ENCODE results near the gene TSPAN5.

TSPAN5 gene

DNA sequence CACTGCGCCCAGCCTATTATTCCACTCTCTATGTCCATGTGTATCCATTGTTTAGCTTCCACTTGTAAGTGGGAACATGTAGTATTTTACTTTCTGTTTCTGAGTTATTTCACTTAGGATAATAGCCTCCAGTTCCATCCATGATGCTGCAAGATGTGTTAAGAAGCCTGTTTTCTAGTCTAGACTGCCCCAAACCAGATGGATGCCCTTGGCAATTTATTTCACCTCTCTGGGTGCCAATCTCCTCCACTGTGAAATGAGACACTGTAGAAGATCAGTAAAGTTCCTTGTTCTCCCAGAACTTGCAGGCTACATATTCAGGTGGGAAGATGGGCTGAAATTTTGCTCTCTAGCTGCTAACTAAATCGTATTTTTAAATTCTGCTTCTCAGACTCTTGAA lies 72.8 kb downstream of the TSPAN5 start:
- no peak for DNase-seq (ENCODE audit: low spot score)

DNA sequence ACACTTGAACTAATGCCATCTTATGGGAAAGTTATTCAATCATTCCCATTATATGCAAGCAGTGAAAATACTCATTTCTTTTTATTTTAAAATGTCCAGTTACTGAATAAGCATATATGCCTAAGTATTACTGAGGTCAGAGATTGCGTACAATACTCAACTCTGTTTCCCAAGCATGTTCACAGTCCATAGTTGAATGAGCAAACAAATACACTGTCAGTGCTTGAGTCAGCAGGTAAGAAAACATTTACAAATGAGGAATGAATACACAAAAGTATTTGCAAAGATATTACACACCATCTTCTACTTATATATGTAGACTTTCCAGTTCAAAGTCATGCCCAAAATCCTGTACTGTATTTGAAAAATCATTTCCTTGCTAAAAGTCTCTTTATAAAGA lies 74.1 kb downstream of the TSPAN5 start:
- DNase-seq (ENCODE audit: low spot score): no peak

DNA sequence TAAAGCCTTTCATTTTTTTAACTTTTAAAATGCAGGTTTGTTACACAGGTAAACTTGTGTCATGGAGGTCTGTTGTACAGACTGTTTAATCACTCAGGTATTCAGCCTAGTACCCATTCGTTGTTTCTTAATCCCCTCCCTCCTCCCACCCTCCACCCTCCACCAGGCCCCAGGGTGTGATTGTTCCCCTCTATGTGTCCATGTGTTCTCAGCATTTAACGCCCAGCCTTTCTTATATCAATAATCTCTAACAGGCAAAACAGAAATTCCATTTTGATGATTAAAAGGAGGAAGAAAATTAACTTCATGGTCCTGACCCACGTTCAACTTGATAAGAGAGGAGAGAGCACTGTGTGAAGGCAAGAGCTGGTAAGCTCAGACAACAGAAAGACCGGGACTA lies 75.1 kb downstream of the TSPAN5 start:
- DNase-seq (ENCODE audit: low spot score): no peak

DNA sequence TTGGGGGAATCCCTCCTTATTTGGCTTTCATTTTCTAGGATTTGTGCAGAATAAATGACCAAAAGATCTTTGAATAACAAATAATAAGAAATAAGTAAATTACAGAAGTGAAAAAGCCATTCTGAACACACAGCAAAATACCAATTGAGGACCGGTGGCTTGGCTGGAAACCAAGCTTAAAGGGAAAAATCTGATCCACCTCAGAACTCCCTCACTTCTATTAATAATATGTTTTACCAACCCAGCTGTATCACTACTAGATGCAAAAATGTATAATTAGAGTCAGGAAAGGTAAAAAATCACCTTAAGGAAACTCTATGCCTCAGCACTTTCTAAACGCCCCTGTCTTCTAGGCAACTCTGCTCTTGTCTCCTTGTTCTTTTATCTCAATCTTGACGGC lies 77.3 kb downstream of the TSPAN5 start:
- DNase-seq (ENCODE audit: low spot score): no peak

DNA sequence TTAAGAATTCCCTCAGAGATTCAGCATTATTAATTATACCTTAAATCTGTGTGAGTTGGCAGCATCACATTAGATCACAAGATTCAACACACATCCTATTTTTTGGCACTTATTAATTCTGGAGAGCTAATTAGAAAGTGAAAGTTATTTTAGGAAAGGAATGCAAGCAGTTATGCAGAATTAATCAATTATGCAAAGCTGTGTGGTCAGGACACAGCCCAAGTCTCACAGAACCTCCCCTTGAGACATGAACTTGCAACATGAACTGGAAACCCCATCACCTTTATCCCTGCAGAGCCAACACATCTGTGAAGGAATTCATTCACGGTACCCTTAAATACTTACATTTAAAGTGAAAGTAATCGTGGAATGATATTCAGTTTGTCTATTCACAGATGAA lies 80.5 kb downstream of the TSPAN5 start:
- DNase-seq (ENCODE audit: low spot score): no peak

DNA sequence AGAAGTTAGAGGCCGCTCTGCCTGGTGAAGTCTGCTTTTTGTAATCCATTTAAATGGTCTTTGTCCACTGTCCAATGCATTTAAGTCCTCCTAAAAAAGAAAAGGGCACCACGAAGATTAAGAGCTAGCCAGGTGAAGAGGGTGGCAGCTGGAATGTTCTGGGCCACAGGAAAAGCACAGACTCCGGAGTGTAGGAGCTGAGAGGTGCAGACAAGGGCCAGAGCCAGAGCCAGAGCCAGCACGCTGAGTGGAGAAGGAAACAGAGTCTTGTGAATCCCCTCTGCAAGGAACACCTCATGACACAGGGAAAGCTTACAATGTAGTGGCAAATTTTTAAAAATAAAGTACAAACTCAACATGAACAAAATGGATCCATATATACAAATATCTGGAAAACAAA lies 83.6 kb downstream of the TSPAN5 start:
- no peak for DNase-seq (ENCODE audit: low spot score)

DNA sequence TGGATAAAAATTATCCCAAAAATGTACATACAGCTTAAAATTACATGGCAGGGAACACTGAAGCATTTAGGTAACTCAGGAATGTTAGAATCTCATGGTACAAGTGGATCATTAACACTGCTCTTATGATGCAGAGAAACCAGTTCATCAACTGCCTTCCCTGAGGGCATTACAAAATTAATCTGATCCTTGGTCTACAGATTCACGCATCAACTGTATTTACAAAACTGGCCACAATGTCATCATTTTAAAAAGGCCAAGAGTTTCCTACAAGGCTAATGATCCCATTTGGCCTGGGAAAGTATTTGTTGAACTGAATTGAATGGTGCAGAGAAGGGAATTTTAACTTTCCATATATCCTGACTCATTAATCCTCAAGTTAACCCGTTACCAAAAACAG lies 84.6 kb downstream of the TSPAN5 start:
- DNase-seq (ENCODE audit: low spot score): no peak

DNA sequence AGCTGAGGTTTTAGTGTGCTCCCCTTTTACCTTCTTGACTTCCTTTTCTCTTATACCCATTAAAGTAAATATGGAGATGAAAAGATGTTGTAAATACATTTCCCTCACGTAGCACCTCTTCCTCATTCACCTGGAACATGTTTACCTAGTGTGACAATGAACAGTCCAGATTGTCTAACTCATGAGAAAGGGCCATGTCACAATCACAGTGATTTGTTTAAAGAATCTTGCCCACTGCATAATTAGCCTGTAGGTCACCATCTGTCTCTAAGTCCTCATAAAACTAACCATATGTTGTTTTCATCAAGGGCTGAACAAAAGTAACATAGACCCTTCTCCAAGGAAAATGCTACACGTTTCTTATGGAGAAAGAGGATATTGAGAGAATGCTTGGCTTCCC lies 85.7 kb downstream of the TSPAN5 start:
- no peak for DNase-seq (ENCODE audit: low spot score)

DNA sequence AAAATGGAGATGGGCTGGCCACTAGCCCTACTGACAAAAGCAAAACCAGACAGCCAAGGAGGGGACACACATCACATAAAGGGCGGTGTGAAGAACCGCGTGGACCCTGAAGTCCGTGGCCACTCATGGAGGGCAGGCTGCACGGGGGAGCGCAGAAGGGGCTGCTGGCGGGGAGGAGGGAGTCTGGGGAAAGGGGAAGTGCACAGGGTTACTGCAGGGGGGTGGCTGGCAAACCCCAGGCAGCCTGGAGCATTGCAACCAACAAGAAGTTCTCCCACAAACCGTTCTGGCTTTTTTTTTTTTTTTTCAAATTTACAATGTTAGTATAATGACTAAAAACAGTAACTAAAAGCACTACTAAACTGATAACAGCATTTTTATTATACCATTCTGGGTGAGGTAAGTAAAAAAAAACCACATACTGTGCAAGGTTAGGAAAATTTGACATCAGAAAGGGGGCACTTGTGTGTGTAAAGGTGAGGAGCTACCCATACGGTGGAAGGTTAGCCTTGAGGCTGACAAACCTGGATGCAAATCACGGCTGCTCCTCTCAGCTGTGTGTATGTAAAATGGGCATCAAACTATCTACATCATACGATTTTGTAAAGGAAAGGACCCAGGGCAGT lies 87.1 kb downstream of the TSPAN5 start:
- no peak for DNase-seq (ENCODE audit: low spot score)

DNA sequence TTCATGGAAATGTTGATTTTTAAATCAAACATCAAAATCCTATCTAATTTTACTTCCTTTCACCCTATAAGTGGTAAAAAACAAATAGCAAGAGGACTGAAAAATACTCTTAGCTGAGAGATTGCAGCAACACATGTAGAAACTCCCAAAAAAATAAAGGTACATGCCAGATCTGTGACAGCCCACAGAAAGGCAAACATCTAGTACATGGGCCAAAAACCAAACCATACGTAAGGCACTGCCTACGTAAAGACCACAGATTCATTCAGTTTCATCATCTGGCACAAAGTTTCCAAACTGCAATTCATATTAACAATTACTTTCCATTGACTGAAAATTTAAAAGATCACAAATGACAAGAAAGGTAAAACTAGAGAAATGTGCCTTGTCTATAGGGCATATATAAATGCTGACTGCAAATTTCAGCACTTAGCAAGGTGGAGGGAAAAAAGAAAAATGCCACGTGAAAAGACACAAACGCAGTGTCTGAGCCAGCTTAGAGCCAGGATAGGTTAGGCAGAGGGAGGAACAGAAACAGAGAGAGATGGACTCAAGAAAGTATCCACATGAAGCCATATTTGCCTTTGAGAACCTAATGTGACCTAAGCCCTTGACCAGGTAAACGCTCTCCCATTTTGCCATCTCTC lies 88.1 kb downstream of the TSPAN5 start:
- DNase-seq (ENCODE audit: low spot score): no peak

DNA sequence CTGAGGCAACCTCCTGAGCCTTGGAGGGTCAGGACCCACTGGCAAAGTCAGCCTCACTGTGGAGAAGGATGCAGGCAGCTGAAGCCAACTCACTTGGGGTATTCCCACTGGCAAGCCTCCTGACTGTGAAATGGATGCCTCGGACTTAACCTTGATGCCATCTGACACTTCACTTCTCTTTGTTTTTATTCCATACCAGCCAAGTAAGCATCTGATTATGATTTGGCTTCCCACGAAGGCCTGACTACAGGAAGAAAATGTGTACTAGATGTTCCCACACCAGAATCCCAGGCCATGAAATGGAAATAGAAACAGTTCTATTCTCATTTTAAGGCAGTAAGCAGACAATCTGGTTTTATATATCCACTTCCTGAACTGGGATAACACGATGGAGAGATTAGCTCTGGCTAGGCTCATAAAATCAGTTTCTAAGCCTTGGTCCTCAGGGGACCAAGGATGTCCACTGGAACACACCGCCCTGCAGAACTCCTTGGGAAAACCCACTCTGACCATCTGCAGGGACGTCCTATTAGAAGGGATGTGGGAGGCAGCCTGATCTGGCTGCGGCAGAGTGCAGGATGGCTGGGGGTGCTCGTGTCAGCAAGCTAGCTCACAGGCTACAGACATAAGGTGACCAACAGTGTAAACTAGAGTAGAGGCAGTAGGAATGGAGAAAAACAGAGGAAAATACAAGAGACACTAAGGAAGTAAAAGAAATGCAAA lies 89.3 kb downstream of the TSPAN5 start:
- no peak for DNase-seq (ENCODE audit: low spot score)

DNA sequence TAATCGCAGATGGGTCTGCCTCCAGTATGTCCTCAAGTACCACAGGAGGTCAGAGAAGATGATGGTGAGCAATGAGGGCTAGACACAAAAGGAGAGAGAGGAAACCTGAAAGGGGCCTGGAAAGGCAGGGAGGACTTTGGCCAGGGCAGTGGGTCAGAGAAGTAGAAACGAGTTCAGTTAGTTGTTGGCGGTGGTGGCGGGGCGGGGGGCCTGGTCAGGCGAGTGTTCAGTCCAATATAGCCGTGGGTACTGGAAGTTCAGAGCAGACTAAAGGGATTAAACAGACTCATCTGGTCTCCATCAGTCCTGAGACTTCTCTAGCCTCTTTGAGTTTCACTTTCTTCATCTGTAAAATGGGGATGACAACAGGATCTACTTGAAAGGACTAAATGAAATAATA lies 90.8 kb downstream of the TSPAN5 start:
- no peak for DNase-seq (ENCODE audit: low spot score)

DNA sequence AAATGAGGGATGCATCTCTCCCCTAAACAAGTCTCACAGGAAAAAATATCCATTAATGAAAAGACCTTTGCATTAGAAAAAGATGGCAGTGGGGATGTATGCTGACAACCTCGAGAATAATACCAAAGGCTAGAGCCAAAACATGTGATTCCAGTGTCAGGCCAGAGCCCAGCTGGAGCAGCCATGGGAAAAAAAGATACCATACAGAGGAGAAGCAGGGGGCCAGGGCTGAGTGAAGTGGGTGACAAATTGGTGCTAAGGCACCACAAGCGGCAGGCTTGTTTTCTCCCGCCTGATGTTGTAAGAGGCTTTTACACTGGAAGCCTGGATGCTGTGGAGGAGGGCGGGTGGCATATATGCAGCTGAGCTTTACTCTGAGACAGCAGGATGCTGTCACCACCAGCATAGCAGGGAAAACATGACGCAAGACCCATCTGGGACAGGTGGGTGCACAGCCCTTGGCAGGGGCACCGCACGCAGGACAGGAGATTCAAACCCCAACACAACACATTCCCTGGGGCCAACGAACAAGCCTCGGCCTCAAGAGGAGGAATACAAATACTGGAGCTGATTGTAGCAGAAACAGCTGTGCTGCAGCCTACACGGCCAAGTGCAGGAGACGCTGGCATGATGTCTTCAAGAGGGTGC lies 91.9 kb downstream of the TSPAN5 start:
- peak; percentile 96 for DNase-seq (ENCODE audit: low spot score)

DNA sequence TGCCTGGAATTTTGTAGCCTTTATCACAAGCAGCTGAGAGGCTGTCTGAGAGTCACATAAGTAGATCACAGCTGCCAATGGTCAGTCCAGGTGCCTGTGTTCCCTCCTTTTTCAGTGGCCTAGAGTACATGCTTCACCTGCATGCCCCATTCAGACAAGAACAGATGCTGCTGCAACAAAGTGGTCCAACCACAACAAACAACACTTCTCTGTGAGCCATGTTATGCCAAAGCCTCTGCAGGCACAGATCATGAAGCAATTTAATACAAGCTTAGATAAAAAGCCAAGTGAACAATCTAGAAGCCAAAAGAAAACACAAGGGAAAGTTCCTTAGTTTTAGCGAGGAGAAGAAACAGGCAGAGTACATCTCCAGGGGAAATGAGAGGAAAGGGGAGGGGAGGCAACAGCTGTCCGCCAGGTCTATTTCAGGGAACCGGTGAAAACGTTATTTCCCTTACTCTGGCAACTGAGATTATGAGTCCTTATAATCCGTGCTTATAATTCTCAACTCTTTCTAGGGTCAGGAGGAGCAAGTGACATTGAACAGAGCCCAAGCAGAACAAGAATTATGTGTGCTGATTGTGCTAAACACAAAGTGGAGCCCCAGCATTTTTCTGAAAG lies 92.6 kb downstream of the TSPAN5 start:
- peak; percentile 63 for DNase-seq (ENCODE audit: low spot score)

DNA sequence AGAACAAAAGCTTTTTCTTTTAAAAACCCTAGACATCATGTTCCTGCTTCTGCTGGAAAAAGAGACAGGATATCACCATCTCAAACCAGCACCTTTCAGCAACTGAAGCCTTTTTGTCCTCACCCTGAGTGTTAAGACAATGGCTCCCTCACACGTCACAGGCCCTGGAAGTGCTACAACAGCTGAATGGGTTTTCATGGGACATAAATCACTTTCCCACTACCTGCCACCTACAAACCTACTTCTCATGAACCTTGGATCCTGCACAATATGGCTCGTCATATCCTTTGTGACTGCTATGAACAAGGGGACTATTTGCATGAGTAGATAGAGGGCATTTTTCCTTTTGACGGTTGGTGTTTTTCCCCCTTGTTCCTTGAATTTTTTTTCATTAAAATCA lies 93.6 kb downstream of the TSPAN5 start:
- DNase-seq (ENCODE audit: low spot score): peak; percentile 77

DNA sequence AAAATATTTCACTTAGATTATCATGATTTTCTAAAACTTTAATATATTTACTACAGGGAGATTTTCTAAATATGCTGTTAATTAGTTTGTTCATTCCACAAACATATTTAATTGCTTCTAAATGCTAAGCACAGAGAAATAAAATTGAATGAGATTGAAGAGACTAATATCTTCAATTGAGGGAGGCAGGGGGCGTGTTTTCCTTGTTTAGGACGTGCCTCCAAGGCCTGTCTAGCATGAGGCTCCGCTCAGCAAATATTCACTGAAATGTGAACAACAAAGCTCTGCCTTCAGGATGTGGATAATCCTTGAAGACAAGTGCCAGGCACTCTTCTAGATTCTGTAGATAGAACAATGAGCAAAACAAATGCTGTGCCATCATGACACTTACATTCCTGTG lies 98.1 kb downstream of the TSPAN5 start:
- DNase-seq (ENCODE audit: low spot score): no peak

DNA sequence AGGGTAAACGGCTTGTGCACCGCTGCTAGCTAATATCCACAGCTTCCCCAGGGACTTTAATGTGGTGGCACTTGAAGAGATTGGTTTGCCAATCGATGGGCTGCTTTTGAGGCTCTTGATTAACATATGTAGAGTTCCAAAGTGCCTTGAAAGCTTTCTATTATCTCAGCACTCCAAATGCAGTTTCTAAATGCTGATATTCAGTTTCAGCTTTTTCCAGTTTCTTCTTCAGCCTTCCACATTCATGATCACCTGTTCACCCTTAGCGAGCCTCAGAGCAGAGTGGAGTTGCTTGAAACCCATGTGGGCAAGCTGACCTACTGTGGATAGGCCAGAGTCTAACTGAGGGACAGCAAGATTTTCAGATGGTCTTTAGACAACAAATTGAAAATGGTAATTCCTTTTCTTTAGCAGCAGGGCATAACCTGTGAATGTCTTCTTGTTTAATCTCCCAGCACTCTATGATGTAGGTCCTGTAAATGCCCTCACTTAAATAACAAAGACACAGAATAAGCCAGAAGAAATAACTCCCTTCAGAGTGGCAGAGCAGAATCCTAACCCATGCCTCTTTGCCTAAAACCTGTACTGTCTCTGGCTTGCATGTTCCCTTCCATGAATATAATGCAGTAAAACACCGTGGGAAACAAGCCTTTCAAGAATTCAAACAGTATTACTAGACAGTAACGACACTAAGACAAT lies 99.8 kb downstream of the TSPAN5 start:
- no peak for DNase-seq (ENCODE audit: low spot score)

DNA sequence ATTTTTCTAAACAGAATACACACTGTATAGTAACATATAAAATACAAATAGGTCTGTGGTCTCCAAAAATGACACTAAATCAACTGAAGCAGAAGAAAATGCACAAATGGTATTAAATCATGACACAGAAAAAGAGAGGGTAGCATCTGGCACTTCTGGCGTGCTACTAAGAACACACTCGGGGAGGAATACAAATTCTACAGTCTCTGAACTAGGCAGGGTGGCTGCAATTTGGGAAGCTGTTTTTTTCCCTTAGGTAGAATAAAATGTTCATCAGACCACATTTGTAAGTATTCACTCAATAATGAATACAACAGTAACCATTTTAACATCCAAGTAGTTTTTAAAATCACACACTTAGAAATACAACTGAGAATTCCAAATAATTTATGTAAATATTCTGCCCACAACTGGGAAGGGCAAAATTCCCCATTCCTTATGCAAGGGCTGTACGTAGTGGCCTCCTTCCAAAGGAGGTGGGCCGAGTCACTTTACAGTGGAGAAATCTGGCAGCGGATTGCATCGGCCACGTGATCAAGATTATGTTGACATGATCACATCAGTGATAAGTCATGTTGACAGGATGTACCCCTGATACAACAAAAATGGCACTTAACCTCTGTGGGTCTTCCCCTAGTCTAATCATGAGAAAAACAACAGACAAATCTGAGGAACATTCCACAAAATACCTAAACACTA lies 101.1 kb downstream of the TSPAN5 start:
- DNase-seq (ENCODE audit: low spot score): no peak

DNA sequence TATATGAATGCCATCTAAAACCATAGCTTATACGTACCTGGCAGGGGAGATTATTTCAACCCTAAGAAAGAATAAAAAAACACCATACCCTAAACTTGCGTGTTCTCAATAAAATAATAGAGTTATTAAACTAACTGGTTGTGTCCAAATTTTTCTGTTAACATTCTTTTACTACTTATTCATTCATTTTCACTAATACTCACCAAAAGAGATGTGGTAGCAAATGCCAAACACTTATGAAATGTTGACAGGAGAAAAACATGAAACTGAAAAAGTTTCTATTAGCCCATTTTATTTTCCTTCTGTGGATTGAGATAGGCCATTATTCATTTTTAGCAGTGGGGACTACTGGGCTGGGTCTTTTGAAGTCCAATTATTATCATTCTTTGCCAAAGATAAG lies 102.0 kb downstream of the TSPAN5 start:
- no peak for DNase-seq (ENCODE audit: low spot score)

DNA sequence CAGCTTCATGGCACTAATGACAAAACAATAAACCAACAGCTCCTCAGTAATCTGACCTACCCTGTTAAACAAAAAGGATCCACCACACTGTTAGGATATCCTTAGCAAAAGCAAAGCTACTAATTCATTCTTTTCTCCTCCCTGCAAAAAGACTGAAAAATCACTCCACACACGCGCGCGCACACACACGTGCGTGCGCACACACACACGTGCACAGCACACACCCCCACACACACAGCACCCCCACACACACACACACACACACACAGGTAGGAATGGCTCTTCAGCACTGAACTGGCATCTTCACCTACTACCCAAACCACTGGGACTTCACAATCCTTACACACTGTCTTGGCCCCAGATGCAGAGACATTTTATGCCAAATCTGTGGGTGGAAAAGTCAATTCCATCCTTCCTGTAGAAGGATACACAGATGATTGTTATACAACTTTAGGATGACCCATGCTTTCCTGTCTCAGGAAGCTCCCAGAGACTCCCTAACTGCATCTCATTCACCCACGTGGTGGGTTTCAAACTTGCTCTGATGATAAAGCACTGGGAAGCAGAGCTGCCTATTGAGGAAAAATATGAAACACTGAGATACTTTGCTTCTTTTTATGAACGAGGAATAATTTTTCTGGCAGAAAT lies 102.5 kb downstream of the TSPAN5 start:
- DNase-seq (ENCODE audit: low spot score): no peak
